GM20431 (cell line): ENCODE results near the gene TEF.

Experiments
- in situ Hi-C: fragments of 300-500 bp; cut with MseI, MboI; formaldehyde crosslinking; loops from one replicate; pipeline ENCODE4 v1.15.0; 2020; ENCODE audit warnings: low sequenced_read_pairs; ENCODE audit not compliant: unreplicated experiment

TEF gene, protein sequence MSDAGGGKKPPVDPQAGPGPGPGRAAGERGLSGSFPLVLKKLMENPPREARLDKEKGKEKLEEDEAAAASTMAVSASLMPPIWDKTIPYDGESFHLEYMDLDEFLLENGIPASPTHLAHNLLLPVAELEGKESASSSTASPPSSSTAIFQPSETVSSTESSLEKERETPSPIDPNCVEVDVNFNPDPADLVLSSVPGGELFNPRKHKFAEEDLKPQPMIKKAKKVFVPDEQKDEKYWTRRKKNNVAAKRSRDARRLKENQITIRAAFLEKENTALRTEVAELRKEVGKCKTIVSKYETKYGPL

DNA sequence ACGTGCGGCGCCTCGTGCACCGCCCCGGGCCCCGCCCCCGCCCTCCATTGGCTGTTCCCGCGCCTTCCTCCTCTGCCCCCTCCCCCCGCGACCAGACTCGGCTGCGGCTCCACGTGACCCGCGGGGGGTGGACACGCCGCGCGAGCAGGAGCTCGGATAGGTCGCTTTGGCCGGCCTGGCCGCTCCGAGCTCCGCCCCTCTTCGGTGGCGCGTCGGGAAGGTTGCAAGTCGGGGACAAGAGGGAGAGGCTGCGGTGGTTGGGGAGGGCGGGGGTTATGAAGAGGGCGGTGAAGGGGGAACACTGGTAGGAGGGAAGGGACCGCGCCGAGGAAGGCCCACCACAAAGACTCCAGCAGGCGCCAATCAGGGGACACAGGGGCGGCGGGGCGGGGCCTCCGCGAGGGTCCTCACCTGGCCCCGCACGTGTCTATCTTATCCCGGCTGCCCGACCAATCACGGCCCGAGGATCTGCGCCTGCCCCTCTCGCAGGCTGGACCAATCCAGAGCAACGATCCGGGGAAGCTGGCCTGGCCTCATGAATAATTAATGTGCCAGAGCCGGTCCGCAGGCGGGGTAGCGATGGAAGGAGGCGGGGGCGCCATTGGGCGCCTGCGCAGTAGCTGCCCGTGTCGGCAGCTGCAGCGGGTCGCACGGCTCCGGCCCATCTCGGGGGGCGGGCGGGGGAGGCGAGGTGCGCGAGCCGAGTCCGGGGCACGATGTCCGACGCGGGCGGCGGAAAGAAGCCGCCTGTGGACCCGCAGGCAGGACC lies at the start of gene TEF:
TEF (plus strand) TSS at position 614 of the 769 bp plus-strand sequence; CDS start at position 717, 103 bp downstream.
- in situ Hi-C loops, result no loop called here

DNA sequence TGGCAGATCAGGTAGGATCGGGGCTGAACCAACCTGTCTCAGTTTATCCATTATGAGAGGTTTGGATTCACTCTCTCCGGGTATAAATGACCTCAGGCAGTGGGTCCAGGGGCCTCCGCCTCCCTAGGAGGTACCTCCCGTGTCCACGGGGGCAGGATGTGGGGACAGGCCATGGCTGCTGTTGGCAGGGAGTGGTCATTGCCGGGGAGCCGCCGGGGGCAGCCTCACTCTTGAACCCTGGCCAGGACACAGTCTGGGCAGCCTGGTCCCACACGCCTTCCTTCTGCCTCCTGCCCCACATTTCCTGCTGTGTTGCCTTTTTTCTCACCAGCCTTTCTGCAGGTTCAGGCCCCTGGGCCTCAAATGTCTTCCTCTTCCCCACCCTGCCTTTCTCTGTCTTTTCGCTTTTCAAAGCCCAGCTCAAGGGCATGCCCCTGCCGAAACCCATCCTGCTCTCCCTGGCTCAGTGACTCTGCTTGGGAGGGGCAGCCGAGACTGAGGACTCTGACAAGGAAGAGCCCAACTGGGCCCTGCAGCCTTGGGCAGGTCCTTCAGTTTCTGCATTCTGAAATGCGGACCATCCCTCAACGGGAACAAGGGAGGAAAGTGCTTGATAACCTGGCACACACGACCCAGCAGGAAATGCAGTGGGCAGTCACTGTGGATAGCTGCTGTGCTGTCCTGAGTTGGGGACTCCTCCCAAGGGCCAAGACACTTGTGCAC lies 49.4 kb upstream of the TEF start:
- in situ Hi-C loops, result no loop called here

DNA sequence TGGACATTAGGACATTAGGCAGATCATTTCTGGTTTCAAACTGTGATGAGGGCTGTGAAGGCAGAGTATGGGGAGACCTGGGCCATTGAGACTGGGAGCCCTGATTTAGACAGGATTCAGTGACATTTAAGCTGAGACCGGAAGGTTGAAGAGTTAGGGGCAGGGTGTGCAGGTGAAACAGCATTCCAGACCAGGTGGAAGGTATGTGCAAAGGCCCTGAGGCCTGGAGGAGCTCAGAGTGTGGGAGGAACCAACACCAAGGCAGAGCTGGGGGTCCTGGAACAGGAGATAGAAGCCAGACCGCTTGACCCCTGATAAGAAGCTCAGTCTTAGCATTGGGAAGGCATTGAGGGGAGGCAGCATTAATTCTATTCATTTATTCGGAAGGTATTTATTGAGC lies 47.9 kb upstream of the TEF start:
- in situ Hi-C loops, result no loop called here

DNA sequence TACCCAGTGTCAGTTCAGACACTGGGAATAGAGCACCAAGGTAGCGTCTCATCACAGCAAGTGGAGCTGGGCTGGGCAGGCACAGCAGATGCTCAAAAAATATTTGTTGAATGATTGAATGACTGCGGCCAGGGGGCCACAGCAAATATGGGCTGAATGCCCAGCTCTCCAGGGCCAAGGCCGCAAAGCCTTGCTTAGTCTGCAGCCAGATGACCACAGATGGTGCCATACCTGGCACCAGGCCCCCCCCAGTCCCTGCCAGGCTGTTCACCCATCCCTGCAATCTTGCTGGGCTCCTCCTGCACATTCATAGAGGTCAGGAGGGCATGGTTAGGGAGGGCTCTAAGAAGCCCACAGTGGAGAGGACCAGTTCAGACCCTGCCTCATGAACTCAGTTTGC lies 47.5 kb upstream of the TEF start:
- in situ Hi-C loops, result no loop called here

GRCh38 chr22:41334951-41335635 lies 46.6 kb upstream of the TEF start:
- in situ Hi-C loops, result no loop called here

DNA sequence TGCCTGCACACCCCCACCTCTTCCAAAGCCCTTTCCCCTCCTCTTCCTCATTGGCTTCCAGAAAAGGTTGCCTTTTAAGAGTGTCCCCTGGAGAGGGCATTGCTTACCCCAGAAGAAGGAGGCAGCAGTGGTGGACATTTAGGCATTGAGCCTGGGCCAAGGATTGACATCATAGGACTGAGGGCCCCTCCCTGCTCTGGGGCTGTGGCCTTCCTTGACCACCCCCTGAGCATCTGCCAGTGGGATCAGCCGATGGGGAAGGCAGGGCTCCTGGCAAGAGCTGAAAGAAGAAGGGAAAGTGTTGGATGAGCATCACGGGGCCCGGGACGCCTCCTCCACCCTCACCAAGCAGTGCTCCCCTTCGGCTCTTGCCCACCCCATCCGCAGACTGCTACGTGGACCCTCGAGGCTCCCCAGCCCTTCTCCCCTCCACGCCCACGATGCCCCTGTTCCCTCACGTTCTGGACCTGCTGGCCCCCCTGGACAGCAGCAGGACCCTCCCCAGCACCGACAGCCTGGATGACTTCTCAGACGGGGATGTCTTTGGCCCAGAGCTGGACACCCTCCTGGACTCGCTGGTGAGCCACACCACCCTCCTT lies 43.0 kb upstream of the TEF start:
- in situ Hi-C loops, result no loop called here

DNA sequence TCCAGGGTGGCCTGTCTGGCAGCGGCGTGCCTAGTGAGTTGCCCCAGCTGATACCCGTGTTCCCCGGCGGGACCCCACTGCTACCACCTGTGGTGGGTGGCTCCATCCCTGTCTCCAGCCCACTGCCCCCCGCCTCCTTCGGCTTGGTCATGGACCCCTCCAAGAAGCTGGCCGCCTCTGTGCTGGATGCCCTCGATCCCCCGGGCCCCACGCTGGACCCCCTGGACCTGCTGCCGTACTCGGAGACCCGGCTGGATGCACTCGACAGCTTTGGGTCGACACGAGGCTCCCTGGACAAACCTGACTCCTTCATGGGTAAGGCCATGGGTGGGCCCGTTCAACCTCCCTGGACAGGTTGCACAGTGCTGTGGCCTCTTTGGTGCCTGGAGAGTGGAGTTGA lies 41.9 kb upstream of the TEF start:
- in situ Hi-C loops, result no loop called here

GRCh38 chr22:41340357-41340756 lies 41.4 kb upstream of the TEF start:
- in situ Hi-C loops, result no loop called here

GRCh38 chr22:41341012-41341411 lies 40.7 kb upstream of the TEF start:
- in situ Hi-C loops, result no loop called here

DNA sequence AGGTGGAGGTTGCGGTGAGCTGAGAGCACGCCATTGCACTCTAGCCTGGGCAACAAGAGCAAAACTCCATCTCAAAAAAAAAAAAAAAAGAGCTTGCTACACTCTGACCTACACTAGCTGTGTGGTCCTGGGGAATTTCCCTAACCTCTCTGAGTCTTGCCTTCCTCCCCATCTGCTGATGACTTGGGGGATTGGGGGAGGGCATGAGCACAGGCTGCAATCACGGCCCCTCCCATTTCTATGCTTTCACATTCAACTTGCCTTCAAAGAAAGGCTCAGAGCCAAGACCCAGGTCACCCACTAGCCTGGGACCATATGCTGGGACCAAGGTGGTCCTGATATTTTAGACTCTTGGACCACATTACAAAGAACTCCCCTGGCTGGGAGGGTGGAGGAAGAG lies 39.8 kb upstream of the TEF start:
- in situ Hi-C loops, result no loop called here

DNA sequence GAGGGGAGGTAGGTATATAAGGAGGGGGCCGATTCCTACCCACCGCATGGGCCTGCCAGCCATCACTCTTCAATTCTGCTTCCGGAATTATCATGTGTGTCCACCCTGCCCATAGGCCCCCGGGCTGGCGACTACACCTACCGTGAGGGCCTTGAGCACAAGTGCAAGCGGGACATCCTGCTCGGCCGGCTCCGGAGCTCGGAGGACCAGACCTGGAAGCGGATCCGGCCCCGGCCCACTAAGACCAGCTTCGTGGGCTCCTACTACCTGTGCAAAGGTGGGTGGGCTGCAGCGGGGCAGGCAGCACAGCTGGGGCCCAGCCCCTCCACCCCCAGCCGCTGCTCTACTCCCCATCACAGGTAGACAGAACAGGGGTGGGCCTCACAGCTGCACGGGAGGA lies 38.4 kb upstream of the TEF start:
- in situ Hi-C loops, result no loop called here

DNA sequence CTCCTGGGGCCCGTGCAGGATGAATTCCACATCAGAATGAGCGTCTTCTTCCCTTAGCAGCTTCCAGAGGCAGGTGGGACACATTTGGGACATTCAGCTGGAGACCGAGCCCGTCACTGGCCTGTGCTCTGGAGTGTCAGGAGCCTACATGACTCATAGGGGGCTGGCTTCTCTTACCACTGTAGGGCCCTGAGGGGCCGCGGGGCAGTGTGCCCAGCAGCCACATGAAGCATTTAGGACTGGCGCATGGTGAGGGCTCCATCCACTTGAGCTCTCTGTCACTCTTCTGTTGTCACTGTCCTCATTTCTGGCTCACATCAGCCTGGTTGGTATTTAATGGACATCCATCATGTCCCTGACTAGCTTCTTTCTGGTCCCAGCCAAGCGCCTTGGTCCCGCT lies 38.0 kb upstream of the TEF start:
- in situ Hi-C loops, result no loop called here

GRCh38 chr22:41344189-41344788 lies 37.5 kb upstream of the TEF start:
- in situ Hi-C loops, result no loop called here

DNA sequence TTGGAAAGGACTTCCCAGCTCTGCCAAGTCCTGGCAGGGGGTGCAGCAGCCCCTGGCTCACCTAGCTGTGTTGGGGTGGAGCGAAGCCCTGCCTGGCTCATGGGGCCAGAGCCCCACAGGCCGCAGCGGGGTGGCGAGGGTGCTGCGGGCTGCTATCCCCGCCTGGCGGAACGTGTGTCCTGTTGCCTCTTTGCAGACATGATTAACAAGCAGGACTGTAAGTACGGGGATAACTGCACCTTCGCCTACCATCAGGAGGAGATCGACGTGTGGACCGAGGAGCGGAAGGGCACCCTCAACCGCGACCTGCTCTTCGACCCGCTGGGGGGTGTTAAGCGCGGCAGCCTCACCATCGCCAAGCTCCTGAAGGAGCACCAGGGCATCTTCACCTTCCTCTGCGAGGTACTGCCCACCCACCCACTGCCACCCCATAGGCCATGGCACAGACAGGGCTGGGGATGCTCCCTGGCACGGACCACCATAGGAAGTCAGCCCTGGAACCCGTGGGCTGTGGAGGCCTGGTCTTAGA lies 35.9 kb upstream of the TEF start:
- in situ Hi-C loops, result no loop called here

DNA sequence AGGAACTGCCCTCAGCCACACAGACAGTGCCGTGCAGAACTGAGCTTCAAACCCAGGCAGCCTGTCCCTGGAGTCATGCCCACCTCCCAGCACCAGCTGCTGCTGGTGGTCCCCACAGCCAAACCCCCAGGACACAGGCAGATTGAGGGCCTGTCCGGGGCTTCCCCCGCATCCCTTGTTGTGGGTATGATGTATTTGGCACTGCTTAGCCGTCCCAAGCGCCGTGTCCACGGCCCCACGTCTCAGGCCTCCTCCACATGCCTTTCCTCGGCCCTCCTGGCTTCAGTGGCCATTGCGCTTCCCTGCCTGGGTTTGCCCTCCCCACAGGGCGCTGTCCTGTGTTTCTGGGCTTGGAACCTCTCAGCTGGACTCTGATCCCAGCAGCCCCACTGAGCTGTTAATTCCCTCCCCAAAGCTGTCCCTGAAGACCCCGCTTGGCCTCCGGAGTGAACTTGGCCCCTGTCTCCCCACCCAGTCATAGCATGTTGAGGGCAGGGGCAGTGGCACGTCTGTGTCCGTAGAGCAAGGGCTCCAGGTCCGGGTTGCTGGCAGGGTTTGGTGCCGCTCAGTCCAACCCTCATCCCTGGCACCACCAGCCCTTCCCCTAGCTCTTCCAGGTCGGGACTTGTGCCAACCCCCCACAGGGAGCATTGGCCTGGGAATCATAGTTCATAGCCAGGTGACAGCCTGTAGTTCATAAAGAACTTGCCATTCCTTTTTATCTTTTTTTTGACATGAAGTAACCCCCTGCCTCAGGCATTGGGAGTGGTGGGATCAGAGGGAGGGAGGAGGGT lies 34.5 kb upstream of the TEF start:
- in situ Hi-C loops, result no loop called here

- in situ Hi-C loops, result no loop called here
Measured at GRCh38 chr22:41348964-41349484, 32.7 kb upstream of the TEF start.

DNA sequence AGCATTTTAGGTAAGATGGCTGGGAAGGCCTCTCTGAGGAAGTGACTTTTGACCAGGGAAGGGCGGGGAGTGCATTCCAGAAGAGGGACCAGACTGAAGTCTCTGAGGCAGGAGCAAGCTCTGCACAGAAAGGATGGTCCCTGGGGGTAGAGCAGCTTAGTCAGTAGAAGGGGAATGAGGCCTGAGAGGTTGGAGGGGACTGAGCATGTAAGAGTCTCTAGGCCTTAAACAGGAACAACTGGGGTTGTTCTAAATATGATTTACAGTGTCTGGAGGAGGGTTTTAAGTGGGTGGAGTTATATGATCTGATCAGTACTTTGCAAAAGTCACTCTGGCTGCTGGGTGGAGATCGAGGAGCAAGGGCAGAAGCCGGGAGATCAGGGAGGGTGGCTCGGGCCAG lies 31.7 kb upstream of the TEF start:
- in situ Hi-C loops, result no loop called here

- in situ Hi-C loops, result no loop called here
Measured at GRCh38 chr22:41351011-41351410, 30.7 kb upstream of the TEF start.

GRCh38 chr22:41352058-41352457 lies 29.7 kb upstream of the TEF start:
- in situ Hi-C loops, result no loop called here
